Left ventricle myocardium inferior (tissue), 1 donor: ENCODE measurements around the gene FXYD4. TPM values are rescaled to one million over a fixed set of nuclear protein-coding genes. Genes with fewer than 3 reads are reported as not detected.

ENCODE experiments used
- total RNA-seq: library from RNA; stranded (reverse); fragmentation: NEBNext Ultra II Directional; extraction: Animal tissue kit (Norgen Biotek cat#: 25700); gene quantifications from one replicate; pipeline ENCODE4 v1.2.1, GENCODE V29; 2021
- donor health status: DM: no; HTN: yes; CAD: no; lungs with severe emphysema.

Gene FXYD4
- total RNA-seq, 1 donor from 2014 or later, result not detected

Other genes starting within 250 kb of the FXYD4 start
- gene CSGALNACT2, start 233.2 kb upstream of the FXYD4 start, total RNA-seq, result 7.1 TPM
- 1.1 TPM for gene RASGEF1A, start 104.6 kb upstream of the FXYD4 start, total RNA-seq
- 70.5 TPM for gene HNRNPF, start 37.5 kb downstream of the FXYD4 start, total RNA-seq
- gene ZNF487, start 65.5 kb downstream of the FXYD4 start, total RNA-seq, result 2.2 TPM
- gene ZNF239, start 203.0 kb downstream of the FXYD4 start, total RNA-seq, result 1.5 TPM
- 1.5 TPM for gene ZNF485, start 234.8 kb downstream of the FXYD4 start, total RNA-seq